Brain microvascular endothelial cell (primary cell): ENCODE data around the gene SLPI.

Experiments used
- DNase-seq: peaks from one replicate; pipeline ENCODE4 v3.0.0-alpha.2; 2020
- H3K27ac ChIP-seq: fragments of 250-450 bp; sonication (Bioruptor Pico); 2 replicates; pipeline ENCODE4 v1.5.1; 2020; ENCODE audit warnings: mild to moderate bottlenecking, moderate library complexity
- H3K27me3 ChIP-seq: fragments of 250-450 bp; sonication (Bioruptor Pico); replicated peaks from 2 replicates; pipeline ENCODE4 v1.5.1; 2020; ENCODE audit warnings: mild to moderate bottlenecking
- H3K36me3 ChIP-seq: fragments of 250-450 bp; sonication (Bioruptor Pico); replicated peaks from 2 replicates; pipeline ENCODE4 v1.5.1; 2020; ENCODE audit warnings: mild to moderate bottlenecking
- H3K4me3 ChIP-seq: 2 replicates; pipeline ENCODE4 v1.5.1; 2011; ENCODE audit warnings: low read depth, mild to moderate bottlenecking, control low read depth, low read length, moderate library complexity
- CTCF ChIP-seq: IDR thresholded peaks from 2 replicates; pipeline ENCODE4 v1.5.1; 2011; ENCODE audit warnings: low read depth, mild to moderate bottlenecking, moderate library complexity, low read length, control low read depth, inconsistent platforms; ENCODE audit errors: missing control alignments
- in situ Hi-C: cut with HindIII; loops from 2 replicates; pipeline ENCODE4 v1.10.0; 2017; ENCODE audit warnings: low sequenced_read_pairs, low pct_ligation_motif_present

Gene SLPI

GRCh38 chr20:45257711-45258110, 3.3 kb upstream of the SLPI start:
- TF ChIP-seq CTCF = no peak
- in situ Hi-C loops = no loop called here

DNA sequence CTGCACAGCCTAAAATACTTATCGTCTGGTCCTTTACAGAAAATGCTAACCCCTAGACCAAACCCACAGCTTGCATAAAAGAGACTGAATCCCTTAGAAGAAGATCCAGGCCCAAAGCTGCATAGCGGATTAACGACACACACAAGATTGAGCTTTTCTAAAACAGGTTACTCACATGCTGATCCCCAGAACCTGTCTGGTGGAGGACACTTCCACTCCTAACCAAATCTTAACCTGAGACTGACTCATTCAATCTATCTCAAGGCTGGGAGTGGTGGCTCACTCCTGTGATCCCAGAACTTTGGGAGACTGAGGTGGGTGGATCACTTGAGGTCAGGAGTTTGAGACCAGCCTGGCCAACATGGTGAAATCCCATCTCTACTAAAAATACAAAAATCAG, 2.8 kb upstream of the SLPI start:
- Histone ChIP-seq H3K27ac (no peak overlapping the region), H3K4me3 (no peak overlapping the region), H3K36me3 (no peaks in the 10 kb centered on the region), H3K27me3 (no peaks in the 10 kb centered on the region)
- in situ Hi-C loops = no loop called here
- TF ChIP-seq CTCF = no peak
- no peak for DNase-seq

More at GRCh38 chr20:45257711-45258110, 3.3 kb upstream of the SLPI start:
- no peak overlapping the region for H3K27ac ChIP-seq
- no peaks in the 10 kb centered on the region for H3K27me3 ChIP-seq
- no peaks in the 10 kb centered on the region for H3K36me3 ChIP-seq
- no peak overlapping the region for H3K4me3 ChIP-seq
- DNase-seq = no peak

GRCh38 chr20:45253261-45253660, 1.1 kb downstream of the SLPI start:
- no peak overlapping the region for H3K4me3 ChIP-seq
- H3K27me3 ChIP-seq = no peaks in the 10 kb centered on the region
- no peak for DNase-seq
- in situ Hi-C loops = no loop called here
- TF ChIP-seq CTCF = no peak
- H3K27ac ChIP-seq = no peak overlapping the region
- H3K36me3 ChIP-seq = no peaks in the 10 kb centered on the region

DNA sequence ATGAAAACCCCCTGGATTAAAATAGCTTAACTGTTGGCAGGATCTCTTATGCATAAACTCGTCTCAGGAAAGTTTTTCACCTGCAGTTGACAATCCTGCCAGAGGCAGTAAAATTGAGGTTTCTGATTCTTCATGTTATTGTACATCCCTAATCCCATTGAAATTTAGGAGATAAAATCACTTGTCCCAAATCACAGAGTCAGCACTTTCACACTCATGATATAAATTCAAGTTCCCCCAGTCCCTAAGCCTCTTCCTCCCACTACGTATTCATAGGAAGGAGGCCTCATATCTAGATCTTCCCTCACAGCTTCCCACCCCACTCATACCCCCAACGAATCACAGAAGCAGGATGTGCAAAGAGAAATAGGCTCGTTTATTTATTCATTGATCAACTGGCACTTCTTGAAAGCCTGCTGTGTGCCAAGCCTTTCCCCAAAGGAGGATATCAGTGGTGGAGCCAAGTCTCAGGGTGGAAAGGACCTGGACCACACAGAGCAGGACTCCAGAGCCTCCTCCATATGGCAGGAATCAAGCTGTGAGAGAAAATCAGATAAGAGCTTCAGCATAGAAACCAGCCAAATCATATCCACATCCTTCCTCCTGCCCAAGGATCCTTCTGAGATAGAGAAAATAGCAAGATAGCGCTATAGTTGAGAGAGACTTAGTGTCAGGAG, 2.3 kb downstream of the SLPI start:
- no peaks in the 10 kb centered on the region for H3K27me3 ChIP-seq
- in situ Hi-C loops = no loop called here
- H3K36me3 ChIP-seq = no peaks in the 10 kb centered on the region
- H3K4me3 ChIP-seq = no peak overlapping the region
- H3K27ac ChIP-seq = no peak overlapping the region
- DNase-seq = no peak
- no peak for TF ChIP-seq CTCF

- Histone ChIP-seq H3K36me3 (no peaks in the 10 kb centered on the region), H3K4me3 (no peak overlapping the region), H3K27ac (no peak overlapping the region), H3K27me3 (peaks cover 2% of the 10 kb centered on the region)
- TF ChIP-seq CTCF = no peak
- in situ Hi-C loops = no loop called here
- DNase-seq = no peak
Measured at GRCh38 chr20:45248609-45249008, 5.8 kb downstream of the SLPI start.

DNA sequence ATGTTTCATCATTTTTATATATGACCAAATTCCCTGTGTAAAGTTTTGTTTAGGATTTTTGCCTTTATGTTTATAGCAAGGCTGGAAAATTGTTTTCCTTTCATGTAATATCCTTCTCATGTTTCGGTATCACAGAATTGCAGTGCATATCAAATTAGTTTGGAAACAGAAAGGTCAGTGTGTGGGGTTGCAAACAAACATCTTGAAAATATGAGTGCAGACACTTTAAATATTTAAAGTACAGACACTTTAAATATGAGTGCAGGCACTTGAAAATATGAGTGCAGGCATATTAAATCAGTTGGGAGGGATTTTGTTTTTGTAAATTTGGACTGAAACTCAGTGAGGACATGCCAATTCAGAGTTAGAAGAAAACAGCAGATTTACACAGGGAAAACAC, 6.5 kb downstream of the SLPI start:
- Histone ChIP-seq H3K4me3 (no peak overlapping the region), H3K27ac (no peak overlapping the region), H3K27me3 (peaks cover 2% of the 10 kb centered on the region), H3K36me3 (no peaks in the 10 kb centered on the region)
- TF ChIP-seq CTCF = no peak
- in situ Hi-C loops = no loop called here
- no peak for DNase-seq
